Activated naive CD4-positive, alpha-beta T cell treated with Interleukin-2 at 50 U/mL for 16 hours (primary cell): ENCODE measurements around the gene GINS1.
"Not testable (repeated sequence)": the region's sequence is repeated elsewhere in the genome, so short reads cannot be mapped to it uniquely, and the experiment has no call there.

ENCODE experiments used
- DNase-seq: peaks from one replicate; pipeline ENCODE4 v3.0.0-alpha.2; 2020

Gene GINS1

GRCh38 chr20:25457886-25458680 lies 50.6 kb downstream of the GINS1 start:
- no peak for DNase-seq

GRCh38 chr20:25459111-25459830 lies 51.8 kb downstream of the GINS1 start:
- no peak for DNase-seq

DNA sequence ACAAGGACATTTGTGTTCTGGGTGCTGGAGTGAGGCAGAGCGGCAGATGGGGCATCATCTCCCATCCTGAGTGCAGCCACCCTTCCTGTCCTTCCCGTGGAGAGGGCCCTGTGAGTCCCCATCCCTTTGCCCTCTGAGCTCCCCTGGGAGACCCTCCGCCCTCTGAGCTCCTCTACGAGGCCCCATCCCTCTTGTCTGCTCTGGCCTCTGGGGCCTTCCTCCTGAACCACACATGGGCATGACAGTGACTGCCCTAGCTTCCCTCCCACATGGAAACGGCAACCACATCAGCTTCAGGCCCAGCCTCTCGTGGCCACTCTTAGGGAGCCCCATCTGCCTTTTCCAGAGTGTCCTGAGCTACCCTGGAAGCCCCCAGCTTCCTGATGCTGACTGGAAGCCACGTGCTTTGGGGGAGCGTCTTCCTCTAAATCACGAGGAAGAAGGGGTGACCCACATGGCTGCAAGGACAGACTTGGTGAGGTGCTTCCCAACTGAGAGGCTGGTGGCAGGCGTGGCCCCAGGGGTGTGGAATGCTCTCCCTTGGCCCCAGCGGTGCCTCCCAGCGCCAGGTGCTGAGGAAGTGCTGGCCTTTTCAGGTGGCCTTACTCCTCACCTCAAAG lies 52.6 kb downstream of the GINS1 start:
- DNase-seq, result no peak

GRCh38 chr20:25460566-25461280 lies 53.2 kb downstream of the GINS1 start:
- no peak for DNase-seq

DNA sequence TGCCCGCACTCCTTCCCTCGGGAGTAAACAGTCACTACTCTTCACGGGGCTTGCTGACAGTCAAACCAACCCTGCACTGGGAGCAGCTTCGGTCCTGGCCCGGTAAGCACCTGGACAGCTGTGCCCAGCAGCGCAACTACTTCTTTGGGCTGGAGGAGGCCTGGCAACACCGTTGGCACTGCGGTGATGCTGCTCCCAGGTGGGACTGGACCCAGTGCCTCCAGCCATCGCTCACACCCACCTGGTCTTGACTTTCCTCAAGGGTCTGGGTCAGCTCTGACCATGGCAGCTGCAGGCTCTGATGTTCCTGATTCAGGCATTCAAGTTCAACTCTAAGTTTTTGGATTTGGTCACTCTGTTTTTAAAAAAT lies 53.8 kb downstream of the GINS1 start:
- DNase-seq, result no peak

DNA sequence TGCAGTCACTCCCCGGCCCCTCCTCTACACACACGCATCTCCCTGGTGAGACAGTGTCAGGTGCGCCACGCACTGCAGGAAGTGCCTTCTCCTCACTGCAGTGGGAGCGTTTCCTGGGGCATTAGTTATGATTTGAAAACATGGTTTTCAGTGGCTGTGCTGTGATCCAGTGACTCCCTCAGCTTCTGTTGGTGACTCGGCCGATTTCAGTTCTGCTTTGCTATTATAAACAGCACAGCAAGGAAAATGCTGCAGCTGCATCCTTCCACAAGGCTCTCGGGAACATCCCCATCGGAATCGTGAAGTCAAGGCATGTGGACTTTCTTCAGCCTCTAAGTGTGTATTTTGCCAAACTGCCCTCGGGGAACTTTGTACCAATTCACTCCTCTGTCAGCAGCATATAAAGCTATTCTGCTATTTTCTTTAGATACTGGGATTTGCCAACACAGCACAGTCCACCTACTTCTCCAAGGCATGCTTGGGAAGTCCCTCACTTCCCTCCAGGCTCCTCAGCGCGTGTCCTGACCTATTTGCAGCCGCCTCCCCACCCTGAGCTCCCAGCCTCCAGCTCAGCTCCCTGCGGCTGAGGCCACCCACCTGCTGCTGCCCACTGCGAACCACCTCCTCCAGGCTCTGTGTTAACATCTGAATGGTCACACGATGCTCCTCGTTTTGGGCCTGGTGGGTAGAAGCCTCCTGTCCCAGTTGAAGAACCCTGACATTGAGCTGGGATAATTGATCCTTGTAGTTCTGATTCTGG lies 54.5 kb downstream of the GINS1 start:
- DNase-seq, result no peak

DNA sequence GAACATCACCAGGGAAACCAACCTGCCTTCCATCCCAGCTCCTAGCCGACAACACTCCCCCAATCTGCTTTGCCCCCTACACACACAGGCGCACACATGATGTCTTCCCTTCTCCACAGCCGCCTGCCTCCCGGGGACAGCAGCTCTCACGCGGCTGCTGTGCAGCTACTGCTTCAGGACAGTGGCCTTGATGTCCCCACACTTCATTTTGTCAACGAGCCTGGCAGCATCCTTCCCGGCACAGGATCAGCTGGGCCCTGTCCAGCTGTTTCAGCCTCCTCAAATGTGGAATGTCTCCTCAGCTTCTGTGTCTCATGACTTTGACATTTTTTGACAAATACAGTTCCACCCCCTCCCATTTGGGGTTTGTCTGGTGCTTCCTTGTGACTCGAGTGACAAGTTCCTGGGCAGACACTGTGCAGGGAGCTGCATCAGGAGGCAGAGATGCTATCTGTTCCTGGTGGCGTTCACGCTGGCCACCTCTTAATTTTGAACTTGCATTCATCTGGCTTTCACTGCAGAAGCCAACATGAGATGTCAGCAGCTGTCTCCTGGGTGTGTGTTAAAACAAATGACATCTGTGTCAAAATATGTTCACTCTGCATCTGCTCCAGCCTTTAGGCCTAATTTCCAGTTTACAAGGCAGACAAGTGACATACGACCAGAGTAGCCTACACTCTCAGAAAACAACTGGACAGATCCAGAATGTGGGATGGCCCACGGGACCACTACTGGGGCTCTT lies 57.2 kb downstream of the GINS1 start:
- no peak for DNase-seq

DNA sequence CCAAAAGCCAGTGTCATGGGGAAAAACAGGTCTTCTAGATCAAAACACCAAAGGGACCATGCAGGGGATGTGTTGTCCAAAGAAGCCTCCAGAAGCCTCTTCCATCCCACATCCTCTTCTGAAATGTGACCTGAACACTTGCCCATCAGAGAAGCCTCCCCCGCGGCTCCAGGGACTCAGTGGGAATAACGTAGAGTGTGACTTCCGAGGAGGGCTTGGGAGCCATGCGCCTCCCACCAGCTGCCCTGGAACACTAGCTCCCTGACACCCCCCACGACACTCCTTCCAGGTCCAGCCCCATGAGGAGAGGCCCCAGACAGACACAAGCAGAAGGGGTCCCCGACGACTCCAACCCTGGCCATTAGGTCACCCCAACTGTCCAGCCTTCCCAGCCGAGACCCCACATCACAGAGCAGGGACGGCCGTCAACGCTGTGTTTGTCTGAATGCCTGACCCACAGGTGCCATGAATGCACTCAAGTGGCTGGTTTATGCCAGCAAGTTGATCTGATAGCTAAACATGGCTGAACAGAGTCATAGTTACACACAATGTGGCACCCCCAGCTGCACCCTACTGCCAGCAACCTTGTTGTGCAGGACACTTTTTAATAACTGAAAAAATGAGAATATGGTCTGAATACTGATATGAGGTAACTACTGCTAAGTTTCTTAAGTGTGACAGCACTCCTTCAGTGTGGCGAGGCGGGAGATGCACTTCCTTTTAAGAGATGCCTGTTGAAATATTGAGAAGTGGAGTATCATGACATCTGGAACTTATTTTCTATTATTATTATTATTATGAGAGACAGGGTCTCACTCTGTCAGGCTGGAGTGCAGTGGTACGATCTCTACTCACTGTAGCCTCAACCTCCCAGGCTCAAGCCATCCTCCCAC lies 58.0 kb downstream of the GINS1 start:
- no peak for DNase-seq

GRCh38 chr20:25466846-25467245 lies 59.4 kb downstream of the GINS1 start:
- DNase-seq, result no peak

GRCh38 chr20:25467441-25467840 lies 60.0 kb downstream of the GINS1 start:
- DNase-seq, result no peak

- no peak for DNase-seq
Measured at GRCh38 chr20:25468126-25469075, 60.9 kb downstream of the GINS1 start.

- DNase-seq, result no peak
Measured at GRCh38 chr20:25469558-25469957, 62.1 kb downstream of the GINS1 start.

DNA sequence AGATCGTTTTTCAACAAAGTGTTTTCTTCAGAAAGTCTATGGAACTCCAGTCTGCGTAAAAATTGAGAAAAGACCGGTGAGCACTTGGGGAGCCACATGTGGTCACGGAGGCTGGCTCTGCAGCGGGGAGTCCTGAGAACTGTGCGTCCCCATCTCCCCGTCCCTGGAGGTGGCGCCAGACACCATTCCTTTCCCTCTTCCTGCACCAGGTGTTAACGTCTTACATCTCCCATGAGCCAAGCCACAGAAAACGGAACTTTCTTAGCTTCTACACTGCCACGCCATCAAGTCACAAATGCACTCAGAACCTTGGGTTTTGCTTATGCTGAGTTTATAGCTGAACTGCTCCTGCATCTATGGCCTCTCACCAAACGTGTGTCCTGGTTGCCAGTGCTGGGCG lies 62.6 kb downstream of the GINS1 start:
- DNase-seq, result peak; percentile 24

GRCh38 chr20:25471020-25471419 lies 63.5 kb downstream of the GINS1 start:
- DNase-seq, result no peak

DNA sequence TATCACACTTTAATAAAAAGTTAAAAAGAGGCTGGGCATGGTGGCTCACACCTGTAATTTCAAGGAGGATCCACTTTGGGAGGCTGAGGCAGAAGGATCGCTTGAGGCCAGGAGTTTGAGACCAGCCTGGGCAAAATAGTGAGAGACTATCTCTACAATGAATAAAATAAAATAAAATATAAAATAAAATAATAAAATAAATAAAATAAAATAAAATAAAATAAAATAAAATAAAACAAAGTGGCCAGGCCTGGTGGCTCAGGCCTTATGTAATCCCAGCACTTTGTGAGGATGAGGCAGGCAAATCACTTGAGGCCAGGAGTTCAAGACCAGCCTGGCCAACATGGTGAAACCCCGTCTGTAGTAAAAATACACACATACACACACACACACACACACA lies 65.8 kb downstream of the GINS1 start:
- DNase-seq, result not testable (repeated sequence)

GRCh38 chr20:25476106-25477013 lies 68.9 kb downstream of the GINS1 start:
- no peak for DNase-seq

GRCh38 chr20:25477014-25477882 lies 69.8 kb downstream of the GINS1 start:
- no peak for DNase-seq
